NCI-H774 (cell line): Measurements from ENCODE around the gene TMEM256.

Experiments used
- DNase-seq: peaks from one replicate; lab custom pipeline; 2025; lab: John Stamatoyannopoulos, UW

The TMEM256 gene

DNA sequence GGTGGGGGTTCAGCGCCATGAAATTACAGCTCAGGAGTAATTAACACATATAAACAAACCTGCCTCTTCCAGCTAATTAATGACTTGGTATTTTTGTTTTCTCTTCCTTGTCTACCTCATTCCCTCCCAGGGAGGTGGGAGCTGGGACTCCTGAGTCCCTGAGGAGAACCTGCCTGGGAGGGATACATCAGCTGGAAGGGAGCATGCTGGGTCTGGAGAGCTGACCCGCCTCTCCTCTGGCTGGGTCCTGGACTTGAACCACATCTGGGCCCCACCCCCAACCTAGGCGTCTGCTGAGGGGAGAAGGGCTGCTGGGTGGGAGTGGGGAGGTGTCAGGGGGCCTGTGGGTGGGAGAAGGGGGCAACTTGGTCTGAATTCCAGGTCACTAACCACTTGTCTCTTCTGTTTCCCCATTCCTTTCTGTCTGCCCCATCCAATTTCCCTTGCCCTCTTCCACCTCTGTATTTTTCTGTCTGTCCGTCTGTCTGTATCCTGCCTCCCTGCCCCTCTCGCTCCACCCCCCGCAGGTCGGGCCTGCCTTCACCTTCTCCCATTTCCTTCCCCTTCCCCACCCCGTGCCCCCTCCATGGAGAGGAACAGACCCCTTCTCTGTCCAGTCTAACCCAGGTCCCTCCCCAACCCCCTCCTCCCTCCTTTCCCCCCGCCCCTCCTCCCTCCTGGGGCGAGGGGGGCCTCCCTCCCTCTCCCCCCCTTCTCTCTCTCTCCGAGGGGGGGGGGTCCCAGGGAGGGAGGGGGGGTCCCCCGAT, 3.8 kb upstream of the TMEM256 start, which contains the start of gene NLGN2:
Gene NLGN2, plus strand, starts transcription at position 361 of the 767 bp plus-strand sequence. CDS start 411 bp downstream, outside the sequence.
- no peak for DNase-seq

DNA sequence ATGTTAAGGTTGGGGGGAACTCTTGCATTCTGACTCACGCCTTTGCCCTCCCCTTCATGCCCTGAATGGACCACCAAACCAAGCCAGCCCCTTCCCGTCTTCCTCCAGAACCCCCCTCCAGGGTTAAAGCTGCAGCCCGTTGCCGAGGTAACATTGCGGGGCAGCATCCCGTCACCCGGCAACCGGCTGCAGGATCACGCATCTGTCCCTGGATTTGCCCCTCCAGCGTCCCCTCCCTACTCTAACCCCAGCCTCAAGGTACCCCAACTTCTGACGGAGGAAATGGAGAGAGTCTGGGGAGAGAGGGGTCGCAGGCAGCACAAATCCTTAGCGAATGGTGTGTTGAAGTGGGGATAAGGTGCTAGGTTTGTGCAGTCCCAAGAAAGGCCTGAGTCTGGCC, 3.2 kb upstream of the TMEM256 start:
- DNase-seq: no peak

DNA sequence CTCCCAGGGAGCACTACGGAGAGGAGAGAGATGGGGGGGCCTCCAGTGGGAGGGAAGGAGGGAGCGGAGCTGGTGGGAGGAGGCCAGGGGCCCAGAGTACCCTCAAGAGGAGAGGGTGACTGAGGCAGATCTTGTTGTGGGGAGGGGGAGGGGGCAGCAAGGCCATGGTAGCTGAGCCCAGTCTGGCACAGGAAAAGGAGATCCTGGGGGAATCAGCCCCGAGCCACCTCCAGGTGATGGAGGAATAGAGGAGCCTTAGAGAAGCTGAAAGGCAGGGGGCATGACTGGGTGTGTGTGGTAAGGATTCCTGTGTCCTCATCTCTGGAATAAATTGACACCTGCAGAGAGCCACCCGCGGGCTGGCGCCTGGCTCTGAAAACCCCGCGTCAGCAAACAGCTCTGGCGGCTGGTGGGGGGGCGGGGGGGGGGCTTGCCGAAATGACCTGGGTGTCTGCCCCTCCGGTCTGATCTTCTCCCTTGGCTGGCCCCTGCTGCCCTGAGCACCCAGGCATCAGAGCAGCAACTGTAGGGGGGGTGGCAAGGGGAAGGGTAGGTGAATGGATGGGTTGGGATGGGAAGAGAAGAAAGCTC, 2.4 kb upstream of the TMEM256 start:
- DNase-seq: no peak

DNA sequence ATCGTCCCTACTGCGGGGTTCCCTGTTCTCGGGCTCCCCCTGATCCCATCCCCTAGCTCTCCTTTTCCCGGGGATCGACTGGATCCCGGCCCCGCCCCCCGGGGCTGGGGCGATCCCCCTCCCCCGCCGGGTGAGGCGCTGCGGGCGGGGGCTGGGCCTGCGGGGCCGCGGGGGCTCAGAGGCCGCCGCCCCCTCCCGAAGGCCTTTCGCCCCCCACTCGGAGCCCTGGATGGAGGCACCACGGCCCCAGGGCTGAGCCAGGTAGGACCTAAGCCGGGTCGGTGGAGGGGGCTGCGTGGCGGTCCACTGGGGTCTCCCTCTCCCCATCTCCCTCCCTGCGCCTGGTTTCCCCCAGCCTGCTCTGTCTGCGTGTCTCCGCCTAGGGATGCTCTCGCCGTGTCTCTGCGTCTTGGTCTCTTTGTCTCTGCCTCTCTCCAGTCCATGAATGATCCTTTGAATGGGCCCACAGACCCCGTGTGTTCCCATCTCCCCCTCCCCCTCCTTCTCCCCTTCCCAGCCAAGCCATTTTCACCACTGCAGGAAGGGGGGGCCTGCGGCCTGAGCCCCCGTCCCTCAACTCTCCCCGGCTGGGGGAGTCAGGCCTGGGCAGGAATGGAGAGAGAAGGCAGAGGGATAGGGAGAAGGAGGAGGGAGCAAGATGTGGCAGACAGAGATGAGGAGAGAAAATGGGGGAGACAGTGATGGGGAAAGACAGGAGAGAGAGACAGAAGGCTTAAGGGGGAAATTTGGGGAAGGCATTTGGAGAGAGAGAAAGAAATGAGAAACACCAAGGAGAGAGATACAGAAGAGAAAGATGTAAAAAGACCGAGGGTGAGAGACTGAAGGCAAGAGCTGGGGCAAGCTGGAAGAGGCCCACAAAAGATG, 1.7 kb upstream of the TMEM256 start:
- DNase-seq: no peak

DNA sequence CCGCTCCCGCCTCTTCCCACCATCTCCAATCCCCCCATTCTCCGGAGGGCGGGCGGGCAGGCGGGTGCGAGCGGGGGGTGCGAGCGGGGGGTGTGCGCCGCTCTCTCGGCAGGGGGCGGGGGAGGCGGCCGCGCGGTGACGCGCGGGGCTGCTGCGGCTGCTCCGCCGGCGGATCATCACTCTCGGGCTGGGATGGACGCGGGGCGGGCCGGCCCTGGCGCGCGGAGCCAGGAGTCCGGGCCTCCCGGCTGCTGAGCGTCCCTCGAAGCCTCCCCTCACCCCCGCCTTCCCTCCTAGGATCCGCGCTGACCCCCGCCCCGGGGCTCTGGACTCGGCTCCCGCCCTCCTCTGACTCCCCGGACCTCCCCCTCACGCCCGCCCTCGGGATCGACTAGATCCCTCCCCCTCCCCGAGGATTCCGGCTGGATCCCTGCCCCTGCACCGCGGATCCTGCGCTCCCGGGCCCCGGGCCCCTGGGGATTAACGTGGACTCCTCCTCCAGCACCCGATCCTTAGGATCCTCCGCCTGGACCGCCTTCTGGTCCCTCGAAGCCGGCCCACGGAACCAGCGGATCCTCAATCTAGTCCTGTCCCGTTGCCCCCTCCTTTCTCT, 946 bp upstream of the TMEM256 start:
- peak; percentile 60 for DNase-seq

DNA sequence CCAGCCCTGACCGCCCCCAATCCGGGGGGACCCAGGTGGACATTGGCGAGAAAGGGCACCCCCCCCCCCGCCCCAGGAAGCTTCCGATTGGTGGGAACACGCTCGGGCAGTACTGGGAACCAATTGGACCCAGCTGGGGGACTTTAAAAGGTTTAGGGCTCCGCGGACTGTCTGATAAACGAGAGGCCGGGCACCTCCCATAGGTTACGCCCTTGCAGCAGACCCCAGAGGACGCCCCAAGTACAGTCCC, 245 bp downstream of the TMEM256 start:
- DNase-seq: no peak

DNA sequence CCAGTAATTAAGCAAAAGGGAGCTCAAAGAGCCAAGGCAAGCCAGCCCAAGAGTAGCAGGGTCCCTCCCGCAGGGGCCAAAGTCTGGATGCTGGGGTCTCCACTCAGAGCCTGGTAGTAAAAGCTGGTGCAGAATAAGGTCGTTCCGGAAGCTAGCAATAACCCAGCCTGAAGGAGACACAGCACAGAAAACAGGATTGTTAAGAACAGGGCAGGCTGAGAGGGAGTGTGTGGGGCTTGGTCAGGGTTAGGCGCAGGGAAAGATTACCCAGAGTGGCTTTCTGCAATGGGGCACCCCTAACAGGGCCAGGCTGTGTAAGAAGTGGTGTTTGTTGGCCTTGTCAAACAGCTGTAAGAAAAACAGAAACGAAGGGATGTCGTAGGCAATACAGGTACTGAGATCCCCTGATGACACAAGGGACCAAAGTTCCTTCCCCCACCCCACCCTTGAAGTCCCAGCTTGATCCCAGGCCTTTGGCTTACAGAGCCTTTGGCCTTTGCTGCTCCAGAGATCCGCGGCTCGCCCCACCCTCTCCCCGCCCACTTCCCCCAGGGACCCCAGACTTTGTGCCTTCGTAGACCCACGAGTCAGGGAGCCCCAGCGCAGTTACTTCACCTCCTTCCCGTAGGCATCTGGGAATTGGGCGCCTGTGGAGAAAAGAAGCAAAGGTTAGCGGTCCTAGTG, 712 bp downstream of the TMEM256 start:
- DNase-seq: no peak

DNA sequence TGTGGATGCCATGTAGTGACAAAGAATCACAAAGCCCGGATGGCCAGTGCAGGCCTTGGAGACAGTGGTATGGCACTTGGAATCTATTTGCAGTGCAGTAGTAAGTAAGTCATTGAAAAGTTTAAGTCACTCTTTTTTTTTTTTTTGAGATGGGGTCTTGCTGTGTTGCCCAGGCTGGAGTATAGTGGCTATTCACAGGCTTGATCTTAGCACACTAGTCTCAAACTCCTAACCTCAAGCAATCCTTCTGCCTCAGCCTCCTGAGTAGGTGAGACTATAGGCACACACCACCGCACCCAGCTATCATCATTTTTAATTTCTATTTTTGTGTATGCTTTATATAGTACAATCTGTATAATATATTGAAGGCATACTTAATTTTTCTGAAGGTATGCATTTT, 5.3 kb downstream of the TMEM256 start:
- DNase-seq: no peak

DNA sequence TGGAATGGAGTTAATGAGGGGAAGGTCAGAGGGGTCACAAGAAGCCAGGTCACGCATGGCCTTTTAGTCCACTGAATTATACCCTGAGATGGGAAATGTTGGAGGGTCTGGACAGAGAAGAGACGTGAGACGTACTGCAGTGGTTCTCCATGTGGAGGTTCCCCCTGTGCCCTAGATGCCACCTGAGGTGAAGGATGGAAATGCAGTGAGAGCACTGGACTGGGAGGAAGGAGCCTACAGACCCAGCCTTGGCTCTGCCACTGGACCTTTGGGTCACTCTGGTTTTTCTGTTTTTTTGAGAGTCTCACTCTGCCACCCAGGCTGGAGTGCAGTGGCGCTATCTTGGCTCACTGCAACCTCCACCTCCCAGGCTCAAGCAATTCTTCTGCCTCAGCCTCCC, 7.8 kb downstream of the TMEM256 start:
- no peak for DNase-seq

DNA sequence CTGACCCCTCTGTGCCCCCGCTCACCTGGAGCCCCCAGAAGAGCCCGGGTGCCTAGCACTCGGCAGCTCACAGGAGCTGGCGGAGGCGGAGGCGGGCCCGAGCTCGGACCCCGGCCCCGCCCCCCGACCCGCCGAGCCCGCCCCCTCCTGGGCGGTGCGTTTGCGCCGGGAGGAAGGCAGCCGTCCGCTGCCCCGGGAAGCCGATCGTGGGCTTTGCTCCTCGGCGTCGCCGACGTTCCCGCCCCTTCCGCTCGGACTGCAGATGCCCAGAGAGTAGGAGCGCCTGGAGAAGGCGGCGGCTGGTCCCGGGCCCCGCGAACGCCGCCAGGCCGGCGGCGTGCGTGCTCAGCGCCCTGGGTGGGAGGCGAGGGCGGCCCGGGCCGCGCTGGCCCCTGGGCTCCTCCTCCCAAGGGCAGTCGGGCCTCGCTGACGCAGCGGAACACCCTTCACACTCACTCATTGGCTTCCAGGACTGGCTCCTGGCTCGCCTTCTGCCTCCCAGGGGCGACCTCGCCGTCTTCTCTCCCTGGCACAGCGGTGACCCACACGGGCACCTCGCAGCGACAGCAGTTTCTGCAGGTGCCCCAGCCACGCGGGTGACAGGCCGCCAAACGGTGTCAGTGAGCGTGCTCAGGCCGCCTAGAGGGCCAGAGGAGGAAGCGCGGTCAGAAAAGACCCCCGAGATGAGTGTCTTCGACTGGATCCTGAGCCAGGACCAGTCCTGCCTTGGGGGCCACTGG, 9.3 kb downstream of the TMEM256 start, which contains the start of gene PLSCR3:
Gene PLSCR3, minus strand, starts transcription at position 74 of the 740 bp plus-strand sequence. CDS start 415 bp downstream, outside the sequence.
- peak; percentile 65 for DNase-seq

DNA sequence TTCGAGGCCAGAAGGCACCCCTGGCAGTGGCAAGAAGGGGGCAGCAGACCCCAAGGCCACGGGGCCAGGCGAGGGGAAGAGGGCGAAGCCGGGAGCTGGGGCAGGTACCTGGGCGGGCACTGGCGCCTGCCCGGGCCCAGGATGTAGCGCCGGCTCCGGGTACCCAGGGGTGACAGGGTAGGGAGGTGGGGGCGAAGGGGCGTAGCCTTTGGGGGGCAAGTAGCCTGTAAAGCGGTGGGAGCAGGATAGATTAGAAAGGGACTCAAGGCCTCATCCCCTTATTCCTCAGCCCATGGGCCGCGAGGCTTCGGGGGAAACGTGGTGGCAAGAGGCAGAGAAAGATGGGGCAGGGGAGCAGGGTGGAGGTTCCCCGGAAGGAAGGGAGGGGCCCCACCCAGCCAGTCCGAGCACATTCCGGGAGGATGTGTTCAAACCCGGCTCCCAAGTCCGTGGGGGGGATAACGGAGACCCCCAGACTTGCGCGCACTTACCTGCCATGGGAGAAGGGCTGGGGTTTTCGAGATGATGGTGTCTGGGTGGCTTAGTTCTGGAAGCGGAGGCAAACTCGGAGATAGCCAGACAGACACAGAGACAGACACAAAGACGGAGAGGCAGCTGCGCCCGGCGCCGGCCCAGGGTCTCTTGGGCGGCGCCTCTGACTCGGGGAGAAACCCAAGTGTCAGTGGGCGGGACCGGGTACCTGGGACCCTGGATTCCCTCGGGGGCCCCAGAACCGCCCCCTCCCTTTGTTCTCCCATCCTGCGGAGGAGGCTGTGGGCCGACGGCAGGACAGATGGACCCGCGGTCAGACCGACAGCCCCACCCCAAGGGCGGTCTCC, 10.1 kb downstream of the TMEM256 start:
- DNase-seq: no peak

DNA sequence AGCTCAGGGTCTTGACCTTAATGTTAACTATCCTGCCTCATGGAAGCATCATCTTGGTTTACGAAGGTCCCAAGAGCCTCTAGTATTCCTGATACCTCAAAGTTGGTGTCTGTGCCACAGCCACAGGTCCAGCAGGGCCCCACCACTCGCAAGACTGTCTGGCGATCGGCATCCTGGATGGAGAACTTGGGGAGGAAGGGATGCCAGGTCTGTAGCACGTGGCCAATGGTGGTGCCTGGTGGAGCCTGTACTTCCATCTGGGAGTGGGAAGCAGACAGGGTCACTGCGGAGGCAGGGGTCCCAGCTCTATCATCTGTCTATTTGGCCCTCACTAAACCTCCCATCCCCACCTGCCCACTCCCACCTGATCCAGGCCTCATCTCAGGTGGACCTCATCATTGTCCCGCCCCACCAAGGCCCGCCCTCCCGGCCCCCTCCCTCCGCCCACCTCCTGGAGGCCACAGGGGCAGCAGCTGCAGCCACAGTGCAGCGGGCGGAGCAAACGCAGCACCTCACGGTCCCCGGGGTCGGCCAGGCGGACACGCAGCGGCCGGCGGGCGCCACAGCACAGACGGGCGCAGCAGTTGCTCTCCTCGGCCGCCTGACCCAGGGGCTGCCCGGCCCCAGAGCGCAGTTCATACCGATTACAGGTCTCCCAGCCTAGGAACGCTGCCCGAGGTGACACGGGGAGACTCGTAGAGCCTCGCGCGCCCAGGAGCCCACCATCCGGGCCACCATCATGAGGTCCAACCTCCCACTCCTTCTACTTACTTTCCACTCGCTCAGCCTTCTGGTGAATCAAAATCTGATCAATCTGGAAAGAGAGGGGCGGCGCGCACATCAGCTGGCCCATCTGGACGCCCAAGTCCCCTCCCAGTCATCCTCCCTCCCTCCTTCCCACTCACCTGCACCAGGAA, 10.9 kb downstream of the TMEM256 start:
- DNase-seq: no peak

DNA sequence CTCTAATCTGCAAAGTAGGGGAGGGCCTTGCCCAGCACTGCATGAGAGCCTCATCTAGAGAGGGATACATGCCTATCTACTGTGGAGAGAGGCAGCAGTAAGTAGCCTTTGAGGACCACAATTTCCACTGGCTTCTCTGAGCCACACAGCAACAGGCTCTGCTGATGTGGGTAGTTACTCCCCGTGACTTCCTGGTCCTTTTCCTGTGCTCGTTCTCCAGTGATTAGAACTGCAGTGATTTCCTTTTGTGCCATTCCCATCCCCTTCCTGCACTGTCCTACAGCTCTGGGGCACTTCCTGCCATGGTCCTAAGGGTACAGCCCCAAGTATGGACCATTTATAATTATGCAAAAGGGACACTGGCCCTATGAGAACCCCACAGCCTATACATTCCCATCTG, 12.6 kb downstream of the TMEM256 start:
- DNase-seq: no peak

DNA sequence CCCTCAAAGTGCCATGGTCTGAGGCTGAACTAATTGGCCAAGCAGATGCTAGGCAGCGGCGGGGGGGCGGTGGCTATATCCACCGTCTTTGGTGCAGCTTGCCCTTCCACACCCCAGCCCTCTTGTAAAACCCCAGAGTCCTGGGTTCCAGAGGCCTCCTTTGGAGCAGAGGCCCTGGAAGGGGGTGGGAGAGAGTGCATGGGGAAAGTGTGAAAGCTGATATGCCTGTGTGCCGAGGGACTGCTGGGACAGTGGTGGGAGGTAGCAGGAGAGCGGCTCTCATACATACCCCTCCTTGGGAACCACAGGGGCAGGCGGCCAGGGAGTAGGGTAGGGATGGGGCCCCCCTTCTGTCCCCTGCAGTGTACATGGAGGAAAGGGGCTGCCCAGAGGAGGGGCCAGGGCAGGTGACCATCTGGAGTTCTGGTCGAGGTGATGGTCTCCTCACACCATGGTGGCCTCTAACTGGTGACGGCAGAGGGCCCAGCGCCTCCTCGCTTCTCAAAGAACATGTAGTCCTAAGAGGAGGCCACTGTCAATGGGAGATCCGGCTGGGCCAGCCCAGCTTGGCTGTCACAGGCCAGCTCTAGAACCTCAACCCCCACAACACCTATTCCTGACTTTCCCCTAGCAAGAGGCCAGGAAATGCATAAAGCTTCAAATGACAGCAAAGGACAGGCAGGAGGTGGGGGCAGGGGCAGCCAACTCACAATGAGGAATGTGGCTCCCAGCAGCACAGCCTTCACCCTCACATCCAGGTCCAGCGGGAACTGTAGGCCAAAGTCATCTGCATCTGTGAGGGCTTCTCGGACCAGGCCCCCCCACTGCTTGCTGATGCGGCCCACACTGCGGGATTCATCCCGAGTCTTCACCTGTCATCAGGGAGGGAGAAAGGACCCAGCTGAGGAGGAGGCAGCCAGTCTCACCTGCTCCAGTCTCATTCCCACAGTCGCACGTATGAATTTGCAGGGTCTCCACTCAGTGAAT, 13.7 kb downstream of the TMEM256 start:
- DNase-seq: no peak

DNA sequence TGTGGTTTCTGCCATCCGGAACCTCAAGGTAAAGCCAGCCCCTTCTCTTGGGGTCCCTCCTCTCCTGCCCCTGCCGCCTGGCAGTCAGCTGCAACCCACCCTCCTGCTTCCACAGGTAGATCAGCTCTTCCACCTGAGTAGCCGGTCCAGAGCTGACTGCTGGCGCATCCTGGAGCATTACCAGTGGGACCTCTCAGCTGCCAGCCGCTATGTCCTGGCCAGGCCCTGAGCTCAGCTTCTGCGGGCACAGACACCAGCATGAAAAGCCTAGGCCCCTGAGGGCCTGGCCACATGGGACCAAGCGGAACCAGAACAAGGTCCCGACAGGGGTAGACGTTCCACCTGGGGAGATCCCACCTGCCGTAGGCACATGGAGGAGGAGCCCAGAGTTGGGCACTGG, 15.0 kb downstream of the TMEM256 start:
- DNase-seq: no peak

DNA sequence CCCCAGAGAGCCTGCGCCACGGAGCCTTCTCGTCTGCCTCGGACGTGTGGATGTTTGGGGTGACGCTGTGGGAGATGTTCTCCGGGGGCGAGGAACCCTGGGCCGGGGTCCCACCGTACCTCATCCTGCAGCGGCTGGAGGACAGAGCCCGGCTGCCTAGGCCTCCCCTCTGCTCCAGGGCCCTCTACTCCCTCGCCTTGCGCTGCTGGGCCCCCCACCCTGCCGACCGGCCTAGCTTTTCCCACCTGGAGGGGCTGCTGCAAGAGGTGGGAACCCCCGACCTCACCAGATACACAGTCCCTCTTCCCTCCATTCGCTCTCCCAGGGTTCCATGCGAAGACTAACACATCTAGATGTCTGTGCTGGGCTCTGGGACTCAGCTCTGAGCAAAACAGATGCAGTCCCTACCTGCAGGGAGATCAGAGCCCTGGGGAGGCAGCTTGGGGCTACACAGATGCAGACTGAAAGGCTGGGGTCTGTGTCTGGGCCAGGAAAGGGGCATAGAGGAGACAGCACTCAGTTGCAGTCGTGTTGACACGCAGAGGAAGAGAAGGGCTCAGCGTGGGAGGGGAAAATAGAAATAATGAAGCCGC, 19.3 kb downstream of the TMEM256 start:
- DNase-seq: no peak

DNA sequence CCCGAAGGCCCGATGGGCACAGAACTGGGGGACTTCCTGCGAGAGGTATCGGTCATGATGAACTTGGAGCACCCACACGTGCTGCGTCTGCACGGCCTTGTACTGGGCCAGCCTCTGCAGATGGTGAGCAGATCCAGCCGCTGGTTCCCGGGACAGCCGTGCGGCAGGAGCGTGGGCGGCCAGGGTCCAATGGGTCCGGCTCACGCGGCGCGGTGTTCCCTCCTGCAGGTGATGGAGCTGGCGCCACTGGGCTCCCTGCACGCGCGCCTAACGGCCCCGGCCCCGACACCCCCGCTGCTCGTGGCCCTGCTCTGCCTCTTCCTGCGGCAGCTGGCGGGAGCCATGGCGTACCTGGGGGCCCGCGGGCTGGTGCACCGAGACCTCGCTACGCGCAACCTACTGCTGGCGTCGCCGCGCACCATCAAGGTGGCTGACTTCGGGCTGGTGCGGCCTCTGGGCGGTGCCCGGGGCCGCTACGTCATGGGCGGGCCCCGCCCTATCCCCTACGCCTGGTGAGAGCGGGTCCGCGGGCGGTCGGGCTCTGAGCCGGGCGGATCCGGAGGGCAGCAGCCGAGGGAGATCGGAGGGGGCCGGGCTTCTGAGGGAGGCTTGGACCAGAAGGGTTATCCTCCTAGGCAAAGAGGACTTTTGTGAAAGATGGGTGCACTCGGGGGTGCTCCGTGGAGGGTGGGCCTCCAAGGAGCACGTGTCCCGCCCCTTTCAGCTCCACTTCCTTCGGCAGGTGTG, 20.0 kb downstream of the TMEM256 start:
- DNase-seq: peak; percentile 9
